GM12878 (cell line): Measurements from ENCODE around the gene CD14. TPM values are rescaled to one million over a fixed set of nuclear protein-coding genes. Genes with fewer than 3 reads are reported as not detected.

ENCODE experiments used
- ATAC-seq: fragments of 200-7000 bp; cut with Tn5 transposase; 3 replicates; pipeline ENCODE4 v1.9.1; 2020; ENCODE audit warnings: mild to moderate bottlenecking, moderate library complexity
- BruUV-seq: library from RNA; stranded (reverse); fragments of 400-500 nt; replicated peaks from 2 replicates; lab custom pipeline; 2021; lab: Mats Ljungman, UMichigan
- CTCF ChIA-PET: fragments of 300-600 bp; sonication (Branson Sonifier 250); formaldehyde crosslinking; extraction: SDS; loops from one replicate; lab custom pipeline; 2021; ENCODE audit warnings: inconsistent platforms; lab: Yijun Ruan, JAX
- POLR2A ChIA-PET: fragments of 350-600 bp; formaldehyde crosslinking; extraction: SDS; loops from one replicate; lab custom pipeline; 2021; ENCODE audit warnings: inconsistent platforms; lab: Charles Lee
- RAD21 ChIA-PET: fragments of 300-600 bp; sonication (Branson Sonifier 250); formaldehyde crosslinking; loops from one replicate; lab custom pipeline; 2023; ENCODE audit warnings: antibody characterized with exemption; ENCODE audit not compliant: unreplicated experiment; lab: Charles Lee
- SMC1A ChIA-PET: fragments of 300-600 bp; sonication (Branson Sonifier 250); formaldehyde crosslinking; loops from one replicate; lab custom pipeline; 2023; ENCODE audit not compliant: unreplicated experiment, uncharacterized antibody; lab: Charles Lee
- DNase-seq: peaks from one replicate; pipeline ENCODE4 v3.0.0-alpha.2; 2011; ENCODE audit warnings: low read depth, low spot score
- FAIRE-seq: peaks from 3 replicates; lab custom pipeline; 2011; peaks lifted over from hg19 to GRCh38; lab: Jason Lieb, UNC
- H2AFZ ChIP-seq: 2 replicates; pipeline ENCODE4 v1.6.0; 2011; ENCODE audit warnings: low read depth, low read length, control low read depth; ENCODE audit not compliant: control insufficient read depth
- H3K27ac ChIP-seq: 2 replicates; pipeline ENCODE4 v1.5.1; 2011; ENCODE audit warnings: control low read depth; ENCODE audit not compliant: control insufficient read depth, insufficient read depth
- H3K27me3 ChIP-seq, 2 experiments: replicated peaks in 1 of 2; 2 replicates each; pipeline versions ENCODE4 v1.6.0 to v1.6.1; 2011; ENCODE audit warnings: low read length in 1 of 2; ENCODE audit not compliant: control insufficient read depth in 2 of 2, insufficient read depth in 2 of 2
- H3K36me3 ChIP-seq, 2 experiments: 2 replicates each; pipeline ENCODE4 v1.5.1; 2011; ENCODE audit warnings: low read length in 1 of 2; ENCODE audit not compliant: control insufficient read depth in 2 of 2, insufficient read depth in 2 of 2
- H3K4me1 ChIP-seq: 2 replicates; pipeline ENCODE4 v1.6.1; 2011; ENCODE audit warnings: mild to moderate bottlenecking, low read length, moderate library complexity, mixed read lengths; ENCODE audit not compliant: control insufficient read depth, insufficient read depth
- H3K4me2 ChIP-seq: 2 replicates; pipeline ENCODE4 v1.6.0; 2011; ENCODE audit warnings: control low read depth; ENCODE audit not compliant: control insufficient read depth, insufficient read depth
- H3K4me3 ChIP-seq: fragments of 200-600 bp; sonication (generic); 2 replicates; pipeline ENCODE4 v1.5.1; 2016
- H3K79me2 ChIP-seq: 2 replicates; pipeline ENCODE4 v1.6.0; 2011; ENCODE audit warnings: low read length; ENCODE audit not compliant: control insufficient read depth, insufficient read depth
- H3K9ac ChIP-seq: 2 replicates; pipeline ENCODE4 v1.8.0; 2011; ENCODE audit warnings: low read length, control low read depth, mixed read lengths; ENCODE audit not compliant: control insufficient read depth, insufficient read depth
- H3K9me3 ChIP-seq: replicated peaks from 3 replicates; pipeline ENCODE4 v1.5.1; 2011; ENCODE audit warnings: mild to moderate bottlenecking, low read length; ENCODE audit not compliant: control insufficient read depth, insufficient read depth
- H4K20me1 ChIP-seq: 2 replicates; pipeline ENCODE4 v1.6.0; 2011; ENCODE audit not compliant: control insufficient read depth, insufficient read depth
- CREB1 ChIP-seq: IDR thresholded peaks from 2 replicates; pipeline ENCODE4 v1.6.1; 2012; ENCODE audit warnings: low read depth, mild to moderate bottlenecking, inconsistent platforms
- IRF4 ChIP-seq: IDR thresholded peaks from 2 replicates; pipeline ENCODE4 v1.6.1; 2011; ENCODE audit warnings: low read depth, low read length
- KAT2A ChIP-seq: conservative IDR thresholded peaks from 2 replicates; pipeline ENCODE4 v1.6.1; 2011; ENCODE audit warnings: low read depth, low read length; ENCODE audit not compliant: control insufficient read depth
- NFIC ChIP-seq: IDR thresholded peaks from 2 replicates; pipeline ENCODE4 v1.6.1; 2012; ENCODE audit warnings: low read depth, mild to moderate bottlenecking, inconsistent platforms, low read length, moderate library complexity
- TCF7 ChIP-seq: IDR thresholded peaks from 2 replicates; pipeline ENCODE4 v1.6.1; 2014; ENCODE audit warnings: antibody characterized with exemption, borderline replicate concordance
- ZBTB33 ChIP-seq: fragments of 450-650 bp; IDR thresholded peaks from 2 replicates; pipeline ENCODE4 v1.6.1; 2017; ENCODE audit warnings: mild to moderate bottlenecking
- ZNF207 ChIP-seq: fragments of 450-650 bp; IDR thresholded peaks from 2 replicates; pipeline ENCODE4 v1.6.1; 2014; ENCODE audit warnings: antibody characterized with exemption, mild to moderate bottlenecking, borderline replicate concordance
- WGBS: methylation state at CpG from one replicate; pipeline ENCODE4 v1.1.6; 2016; ENCODE audit warnings: low lambda C conversion rate; ENCODE audit not compliant: insufficient replicate concordance, insufficient coverage; ENCODE audit errors: missing lambda C conversion rate; 5-methylcytosine and 5-hydroxymethylcytosine counted together
- in situ Hi-C: fragments of 300-500 bp; cut with MboI; formaldehyde crosslinking; loops from 9 replicates; pipeline ENCODE4 v1.14.3; 2018; ENCODE audit warnings: mixed read lengths
- intact Hi-C: fragments of 100-400 bp; cut with micrococcal nuclease; formaldehyde crosslinking; loops from one replicate; pipeline ENCODE4 v1.14.2; 2022; ENCODE audit not compliant: unreplicated experiment
- polyA plus RNA-seq, 11 experiments: library from polyadenylated mRNA; depleted of rRNA in 4 of 11; unstranded in 6 of 11; stranded (reverse) in 5 of 11; fragments of >200 nt; fragmentation: Nextera tagmentation in 4 of 11; fragmentation: Illumina TruSeq in 1 of 11; extraction: Ambion mirVana in 4 of 11; extraction: Trizol in 1 of 11; gene quantifications; 1 replicate in 1 of 11; 2 replicates in 10 of 11; pipeline versions ENCODE4 v1.2.1 to v1.2.3, GENCODE V29; 2011 to 2016; ENCODE audit warnings: inconsistent platforms in 2 of 11, missing spikeins in 2 of 11, low read depth in 1 of 11
- total RNA-seq, 4 experiments: library from RNA; depleted of rRNA in 3 of 4; stranded (reverse); fragments of >200 nt in 3 of 4; fragmentation: Illumina TruSeq in 1 of 4; extraction: Trizol in 1 of 4; gene quantifications; 2 replicates each; pipeline versions ENCODE4 v1.2.1 to v1.2.3, GENCODE V29; 2013 to 2021

Gene CD14
- total and polyA plus RNA-seq, 10 of the 15 experiments (the other 5 are each of a cell fraction or from before 2014, with no cell fraction given) = 0.09 to 0.72 (median 0.18) TPM; not detected in 5

- Histone ChIP-seq H4K20me1 (no peaks in the 10 kb centered on the region), H3K9ac (no peak overlapping the region), H3K27me3 (no peaks in the 10 kb centered on the region), H3K79me2 (no peaks in the 10 kb centered on the region), H3K4me1 (no peaks in the 10 kb centered on the region), H2AFZ (no peak overlapping the region), H3K4me2 (no peak overlapping the region), H3K9me3 (no peaks in the 10 kb centered on the region), H3K27ac (no peak overlapping the region), H3K36me3 (no peaks in the 10 kb centered on the region), H3K4me3 (no peak overlapping the region)
- no peak for ATAC-seq
- no peak for DNase-seq
- in situ Hi-C loops = no loop called here
- ChIA-PET POLR2A (interaction anchor here (0.7 kb wide), 1 partner anchor 10 kb away, joined by 4 read pairs; no protein-coding TSS in a partner anchor), CTCF (interaction anchor here (1.1 kb wide), 1 partner anchor 237 kb away, joined by 3 read pairs; no protein-coding TSS in a partner anchor), RAD21 (no interaction called here), SMC1A (interaction anchor here (1.5 kb wide), 1 partner anchor 41 kb away, joined by 4 read pairs; the partner anchor contains the start of gene EIF4EBP3)
- intact Hi-C loops = no loop called here
- BruUV-seq = no TSS peak
- WGBS = 70% methylated on average over 5 of the region's 5 CpGs
- FAIRE-seq = no peak
- no peak for TF ChIP-seq ZBTB33
Observed at GRCh38 chr5:140588311-140589070, 44.5 kb downstream of the CD14 start.

GRCh38 chr5:140587495-140587894 is 45.5 kb downstream of the CD14 start:
- H3K27me3 ChIP-seq = no peaks in the 10 kb centered on the region
- ChIA-PET RAD21 (no interaction called here), CTCF (no interaction called here), POLR2A (interaction anchor here (0.6 to 0.7 kb wide), 3 partner anchors 157 to 1928 kb away, joined by 3 to 8 read pairs (median 4); no protein-coding TSS in a partner anchor), SMC1A (interaction anchor here (0.6 kb wide), 2 partner anchors 35 to 185 kb away, joined by 3 to 4 read pairs; no protein-coding TSS in a partner anchor)
- H3K9ac ChIP-seq = no peak overlapping the region
- no peaks in the 10 kb centered on the region for H3K79me2 ChIP-seq
- no peak for ATAC-seq
- H4K20me1 ChIP-seq = no peaks in the 10 kb centered on the region
- DNase-seq = no peak
- intact Hi-C loops (no loop called here), in situ Hi-C loops (no loop called here)
- H3K4me1 ChIP-seq = no peaks in the 10 kb centered on the region
- FAIRE-seq = no peak
- 81% methylated on average over 1 of the region's 1 CpG for WGBS
- H3K4me2 ChIP-seq = no peak overlapping the region
- H3K9me3 ChIP-seq = no peaks in the 10 kb centered on the region
- no peak for TF ChIP-seq TCF7
- TF ChIP-seq CREB1 = no peak
- no peak for TF ChIP-seq NFIC
- TF ChIP-seq ZNF207 = no peak
- no peak for TF ChIP-seq IRF4
- TF ChIP-seq KAT2A = no peak
- no peak overlapping the region for H2AFZ ChIP-seq
- no peaks in the 10 kb centered on the region for H3K36me3 ChIP-seq
- no peak overlapping the region for H3K4me3 ChIP-seq
- H3K27ac ChIP-seq = no peak overlapping the region
- BruUV-seq = no TSS peak
